HFFc6 (cell line): ENCODE results near the gene OTOGL. TPM values are rescaled to one million over a fixed set of nuclear protein-coding genes. Genes with fewer than 3 reads are reported as not detected.
A peak's percentile ranks its signal among the peaks of the same experiment; 100 is the strongest.

Experiments
- DNase-seq: peaks from one replicate; pipeline ENCODE4 v3.0.0-alpha.2; 2018
- H3K27ac Mint-ChIP-seq: 2 replicates; pipeline ENCODE4 v1.8.0; 2020; ENCODE audit warnings: mild to moderate bottlenecking, mixed read lengths
- H3K27me3 Mint-ChIP-seq: 2 replicates; pipeline ENCODE4 v1.8.0; 2021; ENCODE audit warnings: mild to moderate bottlenecking, moderate library complexity, mixed read lengths; ENCODE audit not compliant: insufficient read depth
- H3K36me3 Mint-ChIP-seq: 2 replicates; pipeline ENCODE4 v1.8.0; 2021; ENCODE audit warnings: low read depth, mixed read lengths
- H3K4me1 Mint-ChIP-seq: 2 replicates; pipeline ENCODE4 v1.8.0; 2020; ENCODE audit warnings: low read depth, mixed read lengths
- H3K4me3 Mint-ChIP-seq: 2 replicates; pipeline ENCODE4 v1.8.0; 2020; ENCODE audit warnings: mild to moderate bottlenecking, moderate library complexity, mixed read lengths
- H3K9me3 Mint-ChIP-seq: 2 replicates; pipeline ENCODE4 v1.8.0; 2020; ENCODE audit warnings: mild to moderate bottlenecking, mixed read lengths
- total RNA-seq, 6 experiments: library from RNA; stranded (reverse); fragmentation: NEBNext Ultra II Directional; extraction: Animal tissue kit (Norgen Biotek cat#: 25700); gene quantifications; 2 replicates in 1 of 6; 3 replicates in 5 of 6; pipeline ENCODE4 v1.2.3, GENCODE V29; 2021
- TF ChIP-seq, protein P1 (sequence below): fragments of 200-600 bp; sonication (generic); IDR thresholded peaks from 2 replicates; pipeline ENCODE4 v1.5.0; 2021; ENCODE audit warnings: antibody characterized with exemption, mild to moderate bottlenecking

Gene OTOGL
- total RNA-seq, 6 experiments from 2014 or later: 0.12 to 0.32 (median 0.20) TPM

DNA sequence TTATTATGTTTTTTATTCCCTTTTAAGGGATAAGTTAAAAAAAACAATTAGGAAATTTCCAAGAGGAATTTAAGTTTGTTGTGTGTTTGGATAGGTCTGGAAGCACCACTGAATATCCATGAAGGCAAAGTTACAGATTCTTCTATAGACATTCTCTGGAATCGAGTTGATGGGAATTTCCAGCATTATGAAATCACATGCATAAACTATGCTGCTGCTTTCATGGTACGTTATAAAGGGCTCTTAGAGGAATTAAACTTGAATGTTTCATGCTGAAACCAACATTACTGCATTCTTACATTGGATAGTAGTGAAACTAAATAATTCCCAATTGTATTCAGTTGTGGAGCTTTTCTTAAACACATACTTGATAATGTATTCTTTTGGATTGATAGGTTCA lies 323.2 kb downstream of the OTOGL start:
- DNase-seq: peak; percentile 31
- Mint-ChIP-seq H3K4me1 (peaks cover 51% of the 10 kb centered on the region), H3K27ac (peak overlapping the region; percentile 51), H3K4me3 (no peak overlapping the region), H3K36me3 (no peaks in the 10 kb centered on the region), H3K27me3 (no peaks in the 10 kb centered on the region), H3K9me3 (no peaks in the 10 kb centered on the region)
- TF ChIP-seq, protein P1, sequence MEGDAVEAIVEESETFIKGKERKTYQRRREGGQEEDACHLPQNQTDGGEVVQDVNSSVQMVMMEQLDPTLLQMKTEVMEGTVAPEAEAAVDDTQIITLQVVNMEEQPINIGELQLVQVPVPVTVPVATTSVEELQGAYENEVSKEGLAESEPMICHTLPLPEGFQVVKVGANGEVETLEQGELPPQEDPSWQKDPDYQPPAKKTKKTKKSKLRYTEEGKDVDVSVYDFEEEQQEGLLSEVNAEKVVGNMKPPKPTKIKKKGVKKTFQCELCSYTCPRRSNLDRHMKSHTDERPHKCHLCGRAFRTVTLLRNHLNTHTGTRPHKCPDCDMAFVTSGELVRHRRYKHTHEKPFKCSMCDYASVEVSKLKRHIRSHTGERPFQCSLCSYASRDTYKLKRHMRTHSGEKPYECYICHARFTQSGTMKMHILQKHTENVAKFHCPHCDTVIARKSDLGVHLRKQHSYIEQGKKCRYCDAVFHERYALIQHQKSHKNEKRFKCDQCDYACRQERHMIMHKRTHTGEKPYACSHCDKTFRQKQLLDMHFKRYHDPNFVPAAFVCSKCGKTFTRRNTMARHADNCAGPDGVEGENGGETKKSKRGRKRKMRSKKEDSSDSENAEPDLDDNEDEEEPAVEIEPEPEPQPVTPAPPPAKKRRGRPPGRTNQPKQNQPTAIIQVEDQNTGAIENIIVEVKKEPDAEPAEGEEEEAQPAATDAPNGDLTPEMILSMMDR: no peak

Other genes starting within 250 kb of the OTOGL start
- 100 to 1,000 TPM; 104 to 122 (median 113) TPM for gene PPP1R12A, start 164.4 kb upstream of the OTOGL start, total RNA-seq